Stimulated activated CD8-positive, alpha-beta memory T cell treated with anti-CD3 and anti-CD28 coated beads, Interleukin-15, amount 100 ng/mL, for 24 hours (primary cell): Measurements from ENCODE around the gene PMAIP1.

ENCODE experiments used
- DNase-seq: peaks from one replicate; pipeline ENCODE4 v3.0.0-alpha.2; 2020; ENCODE audit warnings: low read depth

The PMAIP1 gene

DNA sequence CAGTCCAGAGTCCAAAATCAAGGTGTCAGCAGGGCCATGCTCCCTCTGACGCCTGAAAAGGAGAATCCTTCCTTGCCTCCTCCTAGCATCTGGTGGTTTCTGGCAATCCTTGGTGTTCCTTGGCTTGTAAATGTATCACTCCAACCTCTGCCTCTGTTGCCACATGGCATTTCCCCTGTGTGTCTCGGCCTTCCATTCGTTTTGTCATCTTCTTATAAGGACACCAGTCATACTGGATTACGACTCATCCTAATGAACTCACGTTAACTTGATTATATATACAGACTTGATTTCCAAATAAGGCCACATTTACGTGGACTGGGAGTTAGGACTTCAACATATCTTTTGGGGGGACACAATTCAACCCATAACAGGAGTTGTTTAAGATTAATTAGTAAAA, 15.8 kb downstream of the PMAIP1 start:
- no peak for DNase-seq

DNA sequence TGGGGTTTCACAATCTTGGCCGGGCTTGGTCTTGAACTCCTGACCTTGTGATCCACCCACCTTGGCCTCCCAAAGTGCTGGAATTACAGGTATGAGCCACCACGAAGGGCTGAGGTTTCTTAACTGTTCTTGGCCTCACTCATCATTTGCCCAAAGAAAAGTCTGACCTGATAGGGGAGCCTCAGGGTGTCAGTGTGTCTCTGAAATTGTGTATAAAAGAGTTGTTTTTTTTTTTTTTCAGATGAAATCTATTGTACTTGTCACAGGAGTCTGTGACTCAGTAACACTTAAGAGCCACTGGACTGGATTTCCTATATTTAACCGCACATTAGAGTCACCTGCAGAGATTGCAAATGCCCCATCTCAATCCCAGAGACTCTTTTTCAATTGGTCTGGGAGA, 16.9 kb downstream of the PMAIP1 start:
- DNase-seq = no peak

DNA sequence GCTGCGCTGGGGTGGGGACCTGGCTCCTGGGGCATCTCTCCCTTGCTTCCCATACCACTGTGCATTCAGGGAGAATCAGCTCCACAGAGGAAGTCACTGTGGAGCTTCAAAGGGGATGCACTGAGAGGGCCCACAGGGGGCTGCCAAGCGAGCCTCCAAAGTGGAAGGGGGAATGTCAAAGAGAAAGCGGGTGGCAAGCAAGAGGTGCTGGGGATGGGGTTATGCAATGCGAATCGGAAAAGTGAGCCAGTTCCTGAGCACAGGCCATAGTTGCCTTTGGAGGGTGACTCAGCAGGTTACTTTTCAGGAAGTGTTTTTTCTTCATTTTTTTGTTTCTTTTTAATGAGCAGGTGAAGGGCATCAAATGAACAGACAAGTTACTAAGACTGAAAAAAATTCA, 17.6 kb downstream of the PMAIP1 start:
- no peak for DNase-seq

DNA sequence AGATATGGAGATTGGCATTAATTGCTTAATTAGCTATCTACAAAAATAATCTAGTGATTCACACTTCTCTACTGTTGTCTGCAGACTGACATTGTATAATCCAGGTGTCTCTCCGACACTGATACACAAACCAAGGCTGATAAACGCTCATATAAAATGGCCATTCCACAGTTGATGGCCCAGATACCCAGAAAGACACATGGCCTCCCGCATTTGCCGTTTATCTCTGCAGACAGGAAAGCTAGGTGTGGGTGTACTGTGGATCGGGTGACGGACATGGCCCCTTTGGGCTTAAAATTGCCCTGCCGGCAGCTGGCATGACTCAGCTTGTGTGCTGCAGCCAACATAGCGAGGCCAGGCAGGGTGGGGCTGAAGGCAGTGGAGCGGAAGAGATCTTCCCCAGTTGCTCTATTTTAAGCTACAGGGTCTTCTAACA, 18.5 kb downstream of the PMAIP1 start:
- DNase-seq = no peak

DNA sequence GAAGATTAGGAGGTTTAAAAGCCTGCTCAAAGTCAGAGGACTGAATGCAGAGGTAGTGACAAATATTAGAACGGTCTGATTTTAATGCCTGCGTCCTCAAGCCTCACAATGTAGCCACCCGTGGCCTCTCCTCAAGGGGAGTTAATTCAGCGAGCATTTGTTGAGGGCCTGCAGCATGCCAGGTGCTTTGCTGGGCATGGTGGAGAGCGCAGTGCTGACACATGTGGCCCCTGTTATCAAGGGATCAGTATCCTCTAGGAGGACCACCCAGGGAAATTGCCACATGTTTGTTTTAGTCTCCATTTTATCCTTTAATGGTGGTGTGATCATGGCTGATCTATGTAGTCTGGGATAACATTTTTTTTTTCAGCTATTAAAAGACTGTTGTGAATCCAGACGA, 19.2 kb downstream of the PMAIP1 start:
- DNase-seq = no peak

DNA sequence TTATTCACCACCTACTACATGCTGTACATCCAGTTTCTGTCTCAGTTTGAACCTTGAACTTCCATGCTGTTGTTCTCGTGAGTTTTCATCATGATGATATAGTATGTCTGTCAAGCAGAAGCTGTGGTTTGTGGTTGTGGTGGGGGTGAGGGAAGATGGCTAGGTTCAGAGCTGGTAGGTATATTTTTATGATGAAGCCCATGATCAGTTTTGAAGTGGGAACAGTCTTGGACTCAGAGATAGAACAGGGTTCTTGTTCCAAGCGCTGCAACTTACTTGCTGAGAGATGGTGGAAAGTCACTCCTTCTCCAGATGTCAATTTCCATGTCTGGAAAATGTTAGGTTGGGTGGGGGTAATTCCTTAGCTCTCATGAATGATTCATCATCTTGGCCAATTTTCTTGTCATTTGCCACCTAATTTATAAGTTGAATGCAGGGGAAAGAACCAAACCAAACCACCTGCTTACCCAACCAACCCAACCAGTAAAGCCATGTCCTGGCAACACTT, 21.6 kb downstream of the PMAIP1 start:
- no peak for DNase-seq

DNA sequence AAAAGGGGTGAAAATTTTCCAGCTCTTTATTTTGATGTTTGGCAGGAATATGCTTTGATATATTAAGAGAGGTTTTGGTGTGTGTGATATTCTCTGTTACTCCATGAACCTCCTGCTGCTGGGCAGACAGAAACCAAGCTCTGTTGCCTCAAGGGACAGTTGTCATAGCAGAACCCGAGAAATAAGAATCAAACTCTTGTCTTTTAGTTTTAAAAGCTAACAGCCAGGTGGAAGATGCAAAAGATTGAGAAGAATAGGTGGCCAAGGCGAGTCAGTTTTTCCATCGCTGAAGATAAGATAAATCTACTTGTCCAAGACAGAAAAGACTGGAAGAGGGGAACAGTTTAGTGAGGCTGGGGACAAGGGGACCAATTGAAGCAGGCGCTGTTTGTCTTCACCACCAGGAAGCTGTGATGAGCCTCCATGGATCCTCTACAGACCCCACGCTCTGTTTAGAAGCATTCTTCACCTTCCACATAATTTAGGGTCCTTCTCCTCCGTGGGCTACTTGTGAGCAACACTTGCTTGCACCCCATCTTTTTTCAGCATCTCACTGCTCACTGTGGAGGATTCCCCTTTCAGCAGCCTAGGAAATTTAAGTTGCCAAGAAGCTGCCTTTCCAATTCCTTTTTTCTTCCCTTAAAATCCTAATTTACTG, 23.9 kb downstream of the PMAIP1 start:
- DNase-seq = no peak

DNA sequence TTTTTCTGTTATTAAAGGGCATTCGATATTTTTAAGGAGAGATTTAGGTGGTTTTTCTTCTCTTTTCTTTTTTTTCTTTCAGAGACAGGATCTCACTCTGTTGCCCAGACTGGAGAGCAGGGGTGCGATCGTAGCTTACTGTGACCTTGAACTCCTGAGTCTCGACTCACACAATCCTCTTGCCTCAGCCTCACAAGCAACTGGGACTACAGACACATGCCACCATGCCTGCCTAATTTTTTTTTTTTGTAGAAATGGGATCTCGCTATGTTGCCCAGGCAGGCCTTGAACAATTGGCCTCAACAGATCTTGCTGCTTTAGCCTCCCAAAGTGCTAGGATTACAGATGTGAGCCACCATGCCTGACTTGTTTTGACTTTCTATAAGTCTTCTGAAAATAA, 26.3 kb downstream of the PMAIP1 start:
- DNase-seq = no peak

DNA sequence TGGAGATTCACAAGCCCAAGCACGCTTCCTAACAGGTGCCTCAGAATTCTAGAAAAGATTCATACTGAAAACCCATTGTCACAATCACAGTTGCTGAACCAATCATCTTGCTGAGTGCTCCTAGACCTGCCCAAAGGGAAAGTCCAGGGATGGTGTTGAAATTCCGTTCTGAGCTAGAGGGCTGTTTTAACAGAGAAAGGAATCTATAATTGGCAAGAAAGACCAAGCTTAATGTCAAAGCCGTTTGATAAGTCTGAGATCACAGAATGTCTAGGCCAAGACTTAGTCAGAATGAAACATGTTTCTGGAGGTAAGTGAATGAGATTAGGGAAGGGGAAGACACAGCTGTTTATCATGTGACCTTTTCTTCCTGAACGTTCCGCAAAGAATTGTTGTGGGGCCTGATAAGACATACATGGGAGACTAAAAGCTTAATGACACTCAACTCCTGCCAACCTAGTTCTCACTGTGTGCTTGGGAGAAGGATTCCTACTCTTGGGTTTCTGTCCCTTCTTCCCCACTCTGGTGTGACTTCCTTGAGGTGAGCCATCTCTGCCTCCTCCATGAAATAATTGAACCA, 27.5 kb downstream of the PMAIP1 start:
- no peak for DNase-seq

DNA sequence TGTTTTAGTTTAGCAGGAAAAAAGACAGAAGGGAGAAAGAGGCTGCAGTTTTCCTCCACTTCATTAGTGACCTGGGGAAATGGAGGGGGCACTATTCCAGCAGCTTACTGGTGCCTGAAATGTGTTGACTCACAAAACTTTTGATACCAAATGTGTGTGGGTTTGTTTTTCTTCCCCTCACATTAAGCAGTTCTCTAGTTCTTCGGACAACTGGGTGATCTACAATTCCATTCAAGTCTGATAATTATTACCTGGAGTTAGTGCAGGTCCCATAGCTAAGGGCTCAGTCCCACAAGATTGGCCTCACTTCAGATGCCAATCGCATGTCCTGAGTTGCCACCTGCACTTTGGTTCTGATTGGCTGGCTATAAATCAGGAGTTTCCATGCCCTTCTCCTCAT, 28.4 kb downstream of the PMAIP1 start:
- no peak for DNase-seq

DNA sequence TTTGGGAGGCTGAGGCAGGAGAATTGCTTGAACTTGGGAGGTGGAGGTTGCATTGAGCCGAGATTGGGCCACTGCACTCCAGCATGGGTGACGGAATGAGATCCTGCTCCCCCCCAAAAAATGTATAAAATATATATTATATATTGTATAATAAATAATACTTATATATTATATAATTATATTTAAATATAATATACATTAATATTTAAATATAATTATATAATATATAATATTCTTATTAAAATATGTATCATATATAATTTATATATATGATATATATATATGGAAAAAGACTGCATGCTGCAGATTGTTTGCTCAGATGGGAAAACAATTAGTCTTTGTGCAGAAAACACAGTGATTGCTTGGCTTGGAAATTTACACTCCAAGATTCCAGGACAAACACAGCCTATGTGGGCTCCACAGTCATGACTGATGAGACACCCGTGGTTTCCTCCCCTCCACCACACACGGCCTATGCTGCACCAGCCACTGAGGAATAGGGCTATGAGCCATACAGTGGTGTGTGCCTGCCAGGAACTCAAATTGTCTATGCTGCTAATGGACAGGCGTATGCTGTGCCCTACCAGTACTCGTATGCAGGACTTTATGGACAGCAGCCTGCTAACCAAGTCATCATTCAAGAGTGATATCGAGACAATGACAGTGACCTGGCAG, 30.0 kb downstream of the PMAIP1 start:
- DNase-seq = no peak

DNA sequence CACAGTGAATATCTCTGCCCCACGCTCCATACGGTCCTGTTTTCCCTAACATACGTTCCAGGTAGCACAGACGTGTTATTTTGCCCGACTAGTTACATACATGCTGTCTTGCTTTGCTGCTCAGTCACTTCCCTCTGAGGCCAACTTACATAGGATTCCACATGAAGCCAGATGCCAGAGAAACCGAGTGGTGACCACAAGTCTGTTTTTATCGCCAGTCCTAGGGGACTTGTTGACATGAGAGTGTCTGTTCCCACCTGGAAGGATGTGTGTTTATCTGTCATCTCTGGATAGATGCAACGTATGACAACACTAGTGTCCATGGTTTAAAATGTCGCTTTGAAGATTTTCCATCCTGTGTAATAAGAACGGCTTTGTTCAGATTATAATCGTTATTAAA, 32.6 kb downstream of the PMAIP1 start:
- DNase-seq = no peak

DNA sequence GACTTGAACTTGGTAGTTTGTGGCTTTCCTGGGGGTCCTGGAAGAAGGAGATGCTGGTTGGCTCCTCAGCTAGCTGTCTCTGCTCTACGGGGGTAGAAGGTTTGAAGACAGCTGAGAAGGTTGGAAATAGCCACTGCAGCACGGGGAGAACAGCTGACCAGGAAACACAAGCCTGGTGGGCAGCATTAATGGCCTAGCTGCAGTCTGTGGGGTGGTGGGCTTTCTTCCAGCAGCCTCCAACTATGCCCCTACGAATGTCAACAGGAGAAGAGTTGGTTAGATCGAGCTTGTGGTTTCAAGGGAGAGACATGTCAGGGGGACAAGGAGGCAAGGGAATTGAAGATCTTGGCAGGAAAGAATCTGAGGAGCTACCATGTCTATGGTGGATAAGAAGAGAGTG, 38.9 kb downstream of the PMAIP1 start:
- no peak for DNase-seq

DNA sequence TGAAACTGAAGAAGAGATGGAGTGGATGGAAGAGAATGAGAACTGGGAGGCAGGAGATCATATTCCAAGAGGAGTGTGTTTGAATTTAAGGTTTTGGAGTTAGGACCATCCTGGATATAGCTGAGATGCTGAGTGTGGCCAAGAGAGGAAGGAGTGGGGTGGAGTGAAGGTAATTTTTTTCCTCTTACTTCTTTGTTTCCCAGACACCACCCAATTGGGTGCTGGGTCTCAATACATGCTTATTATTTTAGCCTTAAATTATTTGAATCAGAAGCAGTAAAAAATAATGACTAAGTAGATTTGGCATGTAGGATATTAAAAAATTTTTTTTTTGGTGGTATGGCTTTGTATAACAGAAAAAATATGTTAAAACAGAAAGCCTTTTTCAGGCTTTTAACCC, 39.3 kb downstream of the PMAIP1 start:
- no peak for DNase-seq

DNA sequence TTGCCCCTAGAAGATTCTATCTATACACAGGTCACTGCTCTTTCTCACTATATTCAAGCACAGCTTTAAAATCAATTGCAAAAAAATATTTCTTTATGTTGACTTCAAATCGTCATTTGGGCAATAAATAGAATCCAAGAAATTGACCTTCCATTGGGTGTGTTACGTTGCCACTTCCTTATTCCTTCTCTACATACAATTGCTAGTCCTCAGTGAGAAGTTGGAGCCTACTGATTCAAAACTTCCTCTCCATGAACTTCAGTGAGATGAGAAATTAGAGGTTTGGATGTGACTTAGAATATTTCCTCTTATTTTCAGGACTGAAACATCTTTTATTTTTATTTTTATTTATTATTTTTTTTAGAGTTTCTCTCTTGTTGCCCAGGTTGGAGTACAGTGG, 40.3 kb downstream of the PMAIP1 start:
- DNase-seq = no peak

DNA sequence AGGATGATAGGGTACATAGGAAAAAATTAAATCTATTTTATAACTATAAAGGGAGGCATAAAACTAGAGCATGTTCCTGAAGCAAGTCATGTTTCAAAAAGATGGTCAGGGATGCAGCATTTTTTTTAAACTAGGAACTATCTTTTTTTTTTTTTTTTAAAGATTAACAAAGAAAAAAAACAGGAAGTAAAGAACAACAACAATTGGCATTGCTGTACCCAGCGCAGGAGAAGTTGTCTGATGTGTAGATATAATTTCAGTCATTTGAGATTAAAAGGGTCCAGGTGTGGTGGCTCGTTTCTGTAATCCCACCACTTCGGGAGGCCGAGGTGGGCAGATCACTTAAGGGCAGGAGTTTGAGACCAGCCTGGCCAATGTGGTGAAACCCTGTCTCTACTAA, 41.5 kb downstream of the PMAIP1 start:
- no peak for DNase-seq

DNA sequence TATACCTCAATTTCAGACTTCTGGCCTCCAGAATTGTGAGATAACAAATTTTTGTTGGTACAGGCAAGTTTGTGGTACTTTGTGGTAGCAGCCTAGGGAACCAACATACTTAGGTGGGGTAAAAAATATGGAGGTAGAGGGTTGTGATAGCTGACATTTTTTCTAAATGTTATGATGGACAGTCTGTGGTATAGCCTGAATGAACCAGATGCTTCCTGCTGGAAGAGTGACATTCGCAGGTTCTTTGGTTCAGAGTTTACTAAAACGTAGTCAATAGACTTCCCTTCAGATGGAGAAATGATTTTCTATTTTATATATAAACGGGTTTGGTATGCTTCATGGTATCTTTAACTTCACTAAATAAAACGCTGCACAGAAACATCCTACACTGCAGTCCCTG, 42.8 kb downstream of the PMAIP1 start:
- no peak for DNase-seq

DNA sequence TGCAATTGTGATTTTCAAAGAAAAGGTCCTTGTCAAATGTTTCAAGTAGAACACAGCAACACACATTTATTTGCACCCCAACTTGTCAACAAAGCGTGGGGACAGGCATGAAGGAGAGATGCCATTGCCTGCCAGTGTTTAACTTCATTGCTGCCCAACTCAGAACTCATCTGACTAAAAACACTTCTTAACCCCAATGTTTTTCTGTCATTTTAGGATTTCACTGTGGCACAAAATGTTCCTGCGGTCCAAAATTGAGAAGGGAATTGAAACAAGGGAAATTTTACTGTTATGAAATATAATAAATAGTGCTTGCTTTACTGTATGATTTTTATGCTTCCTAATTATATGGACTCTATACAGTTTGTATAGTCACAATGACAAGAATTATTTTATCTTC, 45.7 kb downstream of the PMAIP1 start:
- no peak for DNase-seq

DNA sequence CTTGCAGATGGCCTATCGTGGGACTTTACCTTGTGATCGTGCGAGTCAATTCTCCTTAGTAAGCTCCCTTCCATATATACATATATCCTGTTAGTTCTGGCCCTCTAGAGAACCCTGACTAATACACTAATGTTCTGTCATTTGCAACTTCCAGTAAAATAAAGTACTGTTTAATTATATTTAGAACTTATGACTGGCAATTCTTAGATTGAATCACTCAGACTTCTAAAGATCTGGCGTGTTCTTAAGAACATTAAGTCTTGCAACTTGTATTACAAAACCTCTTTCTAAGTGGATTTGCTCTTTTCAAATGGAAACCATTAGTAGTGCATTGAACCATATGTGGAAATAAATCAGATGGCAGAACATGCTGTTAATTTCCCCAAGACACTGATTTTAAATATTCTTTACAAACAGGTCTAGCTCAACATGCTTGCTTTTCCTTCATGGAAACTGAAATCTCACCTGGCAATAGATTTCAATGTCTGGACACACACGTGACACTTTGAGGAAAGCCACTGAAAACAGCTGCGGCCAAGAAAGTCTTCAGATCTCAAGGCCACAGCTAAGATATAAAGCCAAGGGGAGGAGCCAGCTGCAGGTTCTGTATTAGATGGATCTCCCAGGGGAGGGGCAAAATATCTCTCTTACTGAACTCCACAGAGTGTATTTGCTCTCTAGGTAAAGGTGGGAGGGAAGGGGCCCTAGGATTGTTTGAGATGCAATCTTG, 50.6 kb downstream of the PMAIP1 start:
- no peak for DNase-seq

DNA sequence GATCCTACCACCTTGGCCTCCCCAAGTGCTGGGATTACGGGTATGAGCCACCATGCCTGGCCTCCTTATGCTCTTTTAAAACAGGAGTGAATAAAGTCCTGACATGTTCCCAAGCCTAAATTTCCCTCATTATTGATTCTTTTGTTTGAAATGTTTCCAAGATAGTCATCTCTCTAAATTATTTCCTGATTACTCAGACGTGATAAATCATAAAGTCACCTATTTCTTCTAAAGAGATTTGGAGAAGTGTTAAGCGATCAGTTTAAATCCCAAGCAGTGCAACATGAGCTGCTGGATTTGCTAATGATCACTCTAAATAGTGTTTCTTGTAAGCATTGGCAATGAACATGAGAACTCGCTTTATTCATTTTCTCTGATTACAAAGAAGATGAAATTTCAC, 51.8 kb downstream of the PMAIP1 start:
- DNase-seq = no peak

DNA sequence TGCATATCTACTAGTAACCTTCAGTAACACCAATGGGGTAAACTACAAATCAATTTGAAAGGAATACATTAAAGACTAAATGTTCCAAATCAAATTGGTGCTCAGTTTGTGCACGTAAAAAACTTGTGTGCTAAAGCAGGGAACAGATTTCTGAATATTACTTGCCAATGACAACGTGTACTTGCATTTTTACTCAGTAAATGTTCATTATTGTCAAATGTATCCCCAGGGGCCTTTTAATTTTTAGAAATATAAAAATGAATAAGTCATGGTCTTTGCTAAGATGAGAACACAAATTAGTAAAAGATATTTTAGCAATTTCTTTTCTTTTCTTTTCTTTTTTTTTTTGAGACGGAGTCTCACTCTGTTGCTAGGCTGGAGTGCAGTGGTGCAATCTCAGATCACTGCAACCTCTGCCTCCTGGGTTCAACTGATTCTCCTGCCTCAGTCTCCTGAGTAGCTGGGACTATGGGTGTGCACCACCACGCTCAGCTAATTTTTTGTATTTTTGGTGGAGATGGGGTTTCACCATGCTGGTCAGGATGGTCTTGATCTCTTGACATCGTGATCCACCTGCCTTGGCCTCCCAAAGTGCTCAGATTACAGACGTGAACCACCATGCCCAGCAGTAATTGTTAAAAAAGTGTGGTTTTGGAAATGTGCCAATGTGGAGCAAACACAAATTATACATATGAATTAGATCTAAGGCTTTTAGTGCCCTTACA, 52.6 kb downstream of the PMAIP1 start:
- no peak for DNase-seq
